Gastrocnemius medialis (tissue), 4 donors: Measurements from ENCODE around the gene A4GNT.

ENCODE experiments used
- POLR2A ChIP-seq, 2 donors: fragments of 450-650 bp; IDR thresholded peaks; one replicate each; pipeline ENCODE4 v1.6.1; 2017; ENCODE audit warnings: antibody characterized with exemption in 2 of 2, mild to moderate bottlenecking in 2 of 2, moderate library complexity in 2 of 2
- TF ChIP-seq, protein P1 (sequence below), 5 experiments: fragments of 450-650 bp in 3 of 5; fragments of 200-600 bp in 2 of 5; sonication (generic) in 2 of 5; IDR thresholded peaks in 4 of 5; conservative IDR thresholded peaks in 1 of 5; 1 replicate in 4 of 5; 2 replicates in 1 of 5; pipeline ENCODE4 v1.5.1; 2016 to 2019; ENCODE audit warnings: antibody characterized with exemption in 5 of 5, mild to moderate bottlenecking in 3 of 5, moderate library complexity in 3 of 5

DNA sequence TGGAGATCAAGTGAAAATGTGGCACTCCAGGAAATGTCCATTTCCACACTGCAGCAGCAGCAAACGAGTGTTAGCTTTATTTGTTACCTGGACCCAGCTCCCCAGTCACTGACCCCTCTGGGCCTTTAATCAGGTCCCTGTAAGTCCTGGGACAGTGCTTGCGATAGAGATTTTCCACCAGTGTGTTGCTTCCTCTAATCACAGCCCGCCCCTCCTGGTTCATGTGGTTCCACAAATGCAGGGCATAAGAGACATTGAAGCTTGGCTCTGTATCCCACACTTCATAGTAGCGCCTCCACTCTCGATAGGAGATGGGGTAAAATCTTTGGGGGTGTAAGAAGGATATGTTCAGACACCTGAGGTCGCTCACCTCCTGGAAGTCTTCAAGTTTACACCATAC lies 8.0 kb downstream of the A4GNT start:
- no peak for TF ChIP-seq POLR2A (IDR thresholded peaks at IDR 0.05)
- TF ChIP-seq, protein P1, sequence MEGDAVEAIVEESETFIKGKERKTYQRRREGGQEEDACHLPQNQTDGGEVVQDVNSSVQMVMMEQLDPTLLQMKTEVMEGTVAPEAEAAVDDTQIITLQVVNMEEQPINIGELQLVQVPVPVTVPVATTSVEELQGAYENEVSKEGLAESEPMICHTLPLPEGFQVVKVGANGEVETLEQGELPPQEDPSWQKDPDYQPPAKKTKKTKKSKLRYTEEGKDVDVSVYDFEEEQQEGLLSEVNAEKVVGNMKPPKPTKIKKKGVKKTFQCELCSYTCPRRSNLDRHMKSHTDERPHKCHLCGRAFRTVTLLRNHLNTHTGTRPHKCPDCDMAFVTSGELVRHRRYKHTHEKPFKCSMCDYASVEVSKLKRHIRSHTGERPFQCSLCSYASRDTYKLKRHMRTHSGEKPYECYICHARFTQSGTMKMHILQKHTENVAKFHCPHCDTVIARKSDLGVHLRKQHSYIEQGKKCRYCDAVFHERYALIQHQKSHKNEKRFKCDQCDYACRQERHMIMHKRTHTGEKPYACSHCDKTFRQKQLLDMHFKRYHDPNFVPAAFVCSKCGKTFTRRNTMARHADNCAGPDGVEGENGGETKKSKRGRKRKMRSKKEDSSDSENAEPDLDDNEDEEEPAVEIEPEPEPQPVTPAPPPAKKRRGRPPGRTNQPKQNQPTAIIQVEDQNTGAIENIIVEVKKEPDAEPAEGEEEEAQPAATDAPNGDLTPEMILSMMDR (IDR thresholded peaks at IDR 0.05 in 4 of 5, conservative IDR thresholded peaks at IDR 0.05 in 1 of 5), result no peak
